ENCODE measurements around the gene GPR171. TPM values are rescaled to one million over a fixed set of nuclear protein-coding genes. Genes with fewer than 3 reads are reported as not detected.
"Not testable (repeated sequence)": the region's sequence is repeated elsewhere in the genome, so short reads cannot be mapped to it uniquely, and the experiment has no call there.

GPR171 gene
- total RNA-seq, 3 donors from 2014 or later: 1.3 to 1.5 (median 1.4) TPM

- H3K36me3 ChIP-seq (ENCODE audit: low read depth): no peaks in the 10 kb centered on the region
- DNase-seq (no peak), ATAC-seq (no peak)
- intact Hi-C loops (cut with DNase I, micrococcal nuclease): no loop called here
- no peak overlapping the region for H3K4me3 ChIP-seq
- peaks cover 7% of the 10 kb centered on the region for H3K4me1 ChIP-seq (ENCODE audit: low read depth)
- no peak for TF ChIP-seq CTCF (IDR thresholded peaks at IDR 0.05)
- H3K9me3 ChIP-seq: no peaks in the 10 kb centered on the region
Measured at GRCh38 chr3:151232991-151233390, 30.0 kb upstream of the GPR171 start.

GRCh38 chr3:151232403-151232802 is 29.4 kb upstream of the GPR171 start:
- DNase-seq; H3K9me3 ChIP-seq; H3K36me3 ChIP-seq (ENCODE audit: low read depth); intact Hi-C loops (cut with DNase I, micrococcal nuclease); H3K4me1 ChIP-seq (ENCODE audit: low read depth); H3K4me3 ChIP-seq; ATAC-seq: not testable (repeated sequence)

- Histone ChIP-seq H3K36me3 (ENCODE audit: low read depth) (no peaks in the 10 kb centered on the region), H3K4me1 (ENCODE audit: low read depth) (peaks cover 10% of the 10 kb centered on the region), H3K9me3 (no peaks in the 10 kb centered on the region), H3K4me3 (no peak overlapping the region)
- no peak for DNase-seq
- no peak for TF ChIP-seq CTCF (IDR thresholded peaks at IDR 0.05)
- intact Hi-C loops (cut with DNase I, micrococcal nuclease): no loop called here
- no peak for ATAC-seq
Measured at GRCh38 chr3:151230646-151231045, 27.6 kb upstream of the GPR171 start.

GRCh38 chr3:151228666-151229040 is 25.6 kb upstream of the GPR171 start:
- Histone ChIP-seq H3K36me3 (ENCODE audit: low read depth) (no peaks in the 10 kb centered on the region), H3K4me1 (ENCODE audit: low read depth) (peaks cover 10% of the 10 kb centered on the region), H3K4me3 (no peak overlapping the region), H3K9me3 (no peaks in the 10 kb centered on the region)
- DNase-seq (no peak), ATAC-seq (peak; percentile 16)
- TF ChIP-seq CTCF (IDR thresholded peaks at IDR 0.05): no peak
- intact Hi-C loops (cut with DNase I, micrococcal nuclease): loop anchor here (2.0 to 5.0 kb wide), 2 partner anchors 49 to 56 kb away; partner anchors contain the start of gene P2RY14 (in 1 of the 2)

- intact Hi-C loops (cut with DNase I, micrococcal nuclease): loop anchor here (2.0 to 5.0 kb wide), 2 partner anchors 49 to 57 kb away; partner anchors contain the start of gene P2RY14 (in 1 of the 2)
- DNase-seq: peak in 2 of 3 donors; percentile 73 to 85
- Histone ChIP-seq H3K36me3 (ENCODE audit: low read depth) (no peaks in the 10 kb centered on the region), H3K4me1 (ENCODE audit: low read depth) (peaks cover 10% of the 10 kb centered on the region), H3K9me3 (no peaks in the 10 kb centered on the region), H3K4me3 (no peak overlapping the region)
- peak; percentile 76 for TF ChIP-seq CTCF (IDR thresholded peaks at IDR 0.05)
- peak; percentile 94 for ATAC-seq
Measured at GRCh38 chr3:151227807-151228665, 25.0 kb upstream of the GPR171 start.

GRCh38 chr3:151227266-151227806 is 24.3 kb upstream of the GPR171 start:
- Histone ChIP-seq H3K4me3 (no peak overlapping the region), H3K36me3 (ENCODE audit: low read depth) (no peaks in the 10 kb centered on the region), H3K9me3 (no peaks in the 10 kb centered on the region), H3K4me1 (ENCODE audit: low read depth) (peaks cover 10% of the 10 kb centered on the region)
- ATAC-seq: peak; percentile 21
- intact Hi-C loops (cut with DNase I, micrococcal nuclease): loop anchor here in 1 of 2 donors (5.0 kb wide), 1 partner anchor 50 kb away; the partner anchor contains the start of gene P2RY14
- no peak for TF ChIP-seq CTCF (IDR thresholded peaks at IDR 0.05)
- DNase-seq: no peak

Data from mucosa of descending colon (tissue), 3 donors.